ENCODE data around the gene TBP.

DNA sequence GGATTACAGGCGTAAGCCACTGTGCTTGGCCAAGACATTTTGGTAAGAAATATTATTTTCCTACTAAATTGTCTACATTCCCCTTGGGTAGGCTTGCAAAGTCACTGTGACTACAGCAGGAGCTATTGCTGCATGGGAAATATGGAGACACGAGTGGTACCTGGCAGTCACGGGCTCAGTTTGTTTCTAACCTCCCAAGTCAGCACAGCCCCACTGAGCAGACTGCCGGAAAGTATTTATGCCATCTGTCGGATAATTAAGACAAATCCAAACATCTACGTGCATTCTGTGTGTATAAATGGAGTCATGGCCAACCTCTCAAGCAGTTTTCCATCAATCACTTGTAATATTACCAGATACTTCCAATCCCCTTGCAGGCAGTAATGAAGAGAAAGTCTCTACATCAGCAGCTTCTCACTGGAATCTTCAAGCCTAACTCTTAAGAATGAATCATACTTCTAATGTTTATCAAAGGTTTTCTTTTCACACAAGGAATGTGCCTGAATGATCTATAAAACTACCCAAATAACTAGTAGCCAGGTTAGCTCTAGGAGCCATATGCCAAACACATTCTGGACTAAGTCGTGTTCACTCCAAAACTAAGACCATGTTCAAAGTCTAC is 21.2 kb upstream of the TBP start:
- TF ChIP-seq, protein P1, sequence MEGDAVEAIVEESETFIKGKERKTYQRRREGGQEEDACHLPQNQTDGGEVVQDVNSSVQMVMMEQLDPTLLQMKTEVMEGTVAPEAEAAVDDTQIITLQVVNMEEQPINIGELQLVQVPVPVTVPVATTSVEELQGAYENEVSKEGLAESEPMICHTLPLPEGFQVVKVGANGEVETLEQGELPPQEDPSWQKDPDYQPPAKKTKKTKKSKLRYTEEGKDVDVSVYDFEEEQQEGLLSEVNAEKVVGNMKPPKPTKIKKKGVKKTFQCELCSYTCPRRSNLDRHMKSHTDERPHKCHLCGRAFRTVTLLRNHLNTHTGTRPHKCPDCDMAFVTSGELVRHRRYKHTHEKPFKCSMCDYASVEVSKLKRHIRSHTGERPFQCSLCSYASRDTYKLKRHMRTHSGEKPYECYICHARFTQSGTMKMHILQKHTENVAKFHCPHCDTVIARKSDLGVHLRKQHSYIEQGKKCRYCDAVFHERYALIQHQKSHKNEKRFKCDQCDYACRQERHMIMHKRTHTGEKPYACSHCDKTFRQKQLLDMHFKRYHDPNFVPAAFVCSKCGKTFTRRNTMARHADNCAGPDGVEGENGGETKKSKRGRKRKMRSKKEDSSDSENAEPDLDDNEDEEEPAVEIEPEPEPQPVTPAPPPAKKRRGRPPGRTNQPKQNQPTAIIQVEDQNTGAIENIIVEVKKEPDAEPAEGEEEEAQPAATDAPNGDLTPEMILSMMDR (IDR thresholded peaks at IDR 0.05), result no peak
- TF ChIP-seq EZH2 (IDR thresholded peaks at IDR 0.05; ENCODE audit: borderline replicate concordance, insufficient read depth, low read depth, low read length, poor library complexity, severe bottlenecking), result no peak

All from B cell (primary cell).